ENCODE measurements around the gene CPEB4. TPM values are rescaled to one million over a fixed set of nuclear protein-coding genes. Genes with fewer than 3 reads are reported as not detected.

CPEB4 gene
- total RNA-seq (ENCODE audit: low replicate concordance) = 8.7 and 12.5 TPM in 2 replicates

DNA sequence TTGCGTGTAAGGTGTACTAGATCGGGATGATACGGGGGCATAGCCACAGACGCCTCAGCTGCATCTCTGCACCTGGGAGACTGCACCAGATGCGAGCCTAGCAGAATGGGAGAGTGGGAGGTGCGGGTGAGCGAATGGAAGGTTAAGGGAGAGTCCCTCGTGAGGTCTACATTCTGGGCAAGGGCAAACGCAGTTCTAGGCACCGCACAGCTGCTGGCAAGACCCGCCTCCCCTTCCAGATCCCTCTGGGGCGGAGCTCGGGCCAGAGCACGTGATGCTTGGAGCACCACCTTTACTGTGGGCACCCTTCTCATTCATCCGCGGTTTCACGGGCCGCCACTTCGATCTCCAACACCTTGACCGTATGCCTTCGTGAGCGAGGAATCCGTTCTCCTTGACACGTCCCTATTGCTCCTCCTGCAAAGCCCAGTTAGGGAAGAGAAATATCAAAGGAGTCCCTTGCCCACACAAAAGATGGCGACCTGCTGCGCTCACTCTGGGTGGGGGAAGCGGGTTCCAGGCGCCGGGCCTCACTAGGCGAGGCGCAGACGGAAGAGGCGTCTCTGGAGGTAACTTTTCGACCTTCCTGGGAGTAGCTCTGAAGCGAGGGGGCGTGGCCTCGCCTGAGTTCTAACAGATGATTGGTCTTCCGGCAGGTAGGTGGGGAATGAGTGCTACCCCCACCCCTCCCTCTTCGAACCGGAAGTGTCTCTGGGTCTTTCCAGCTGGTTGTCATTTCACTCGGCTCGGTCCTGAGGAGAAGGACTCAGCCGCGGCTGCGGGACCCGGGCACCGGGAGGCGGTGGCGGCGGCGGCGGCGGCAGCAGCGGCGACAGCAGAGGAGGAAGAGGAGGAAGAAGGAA lies at the start of gene CPEB4:
CPEB4 (plus strand) TSS at position 740 of the 863 bp plus-strand sequence. CDS start 1,385 bp downstream, outside the sequence.
- H3K4me1 Mint-ChIP-seq = peaks cover 30% of the 10 kb centered on the region
- peak within 1 kb of the TSS; percentile 91 for H3K4me2 ChIP-seq
- no peaks in the 10 kb centered on the region for H3K9me3 Mint-ChIP-seq
- H3K27me3 ChIP-seq = peaks cover 17% of the 10 kb centered on the region
- H3K9ac ChIP-seq = peak within 1 kb of the TSS; percentile 86
- H3K4me3 ChIP-seq = peak within 1 kb of the TSS; percentile 91
- H3K79me2 ChIP-seq (ENCODE audit: low read depth) = no peaks in the 10 kb centered on the region
- H3K27ac Mint-ChIP-seq = peak within 1 kb of the TSS; percentile 100
- H3K27ac ChIP-seq = peak within 1 kb of the TSS; percentile 77
- H3K27me3 Mint-ChIP-seq (ENCODE audit: insufficient read depth, low read depth) = peaks cover 20% of the 10 kb centered on the region
- no peaks in the 10 kb centered on the region for H3K9me3 ChIP-seq (ENCODE audit: low read depth)
- H3K36me3 Mint-ChIP-seq = no peaks in the 10 kb centered on the region
- peaks cover 8% of the 10 kb centered on the region for H3F3A ChIP-seq (ENCODE audit: low read depth)
- DNase-seq (ENCODE audit: low spot score) = peak; percentile 100
- H4K20me1 ChIP-seq (ENCODE audit: low read depth) = no peaks in the 10 kb centered on the region
- no peaks in the 10 kb centered on the region for H3K36me3 ChIP-seq
- H3K4me3 Mint-ChIP-seq = peak within 1 kb of the TSS; percentile 96
- H3K4me1 ChIP-seq = no peaks in the 10 kb centered on the region
- TF ChIP-seq EZH2phosphoT487 (IDR thresholded peaks at IDR 0.05) = no peak
- no peak for TF ChIP-seq EZH2 (IDR thresholded peaks at IDR 0.05)
- TF ChIP-seq, protein P1, sequence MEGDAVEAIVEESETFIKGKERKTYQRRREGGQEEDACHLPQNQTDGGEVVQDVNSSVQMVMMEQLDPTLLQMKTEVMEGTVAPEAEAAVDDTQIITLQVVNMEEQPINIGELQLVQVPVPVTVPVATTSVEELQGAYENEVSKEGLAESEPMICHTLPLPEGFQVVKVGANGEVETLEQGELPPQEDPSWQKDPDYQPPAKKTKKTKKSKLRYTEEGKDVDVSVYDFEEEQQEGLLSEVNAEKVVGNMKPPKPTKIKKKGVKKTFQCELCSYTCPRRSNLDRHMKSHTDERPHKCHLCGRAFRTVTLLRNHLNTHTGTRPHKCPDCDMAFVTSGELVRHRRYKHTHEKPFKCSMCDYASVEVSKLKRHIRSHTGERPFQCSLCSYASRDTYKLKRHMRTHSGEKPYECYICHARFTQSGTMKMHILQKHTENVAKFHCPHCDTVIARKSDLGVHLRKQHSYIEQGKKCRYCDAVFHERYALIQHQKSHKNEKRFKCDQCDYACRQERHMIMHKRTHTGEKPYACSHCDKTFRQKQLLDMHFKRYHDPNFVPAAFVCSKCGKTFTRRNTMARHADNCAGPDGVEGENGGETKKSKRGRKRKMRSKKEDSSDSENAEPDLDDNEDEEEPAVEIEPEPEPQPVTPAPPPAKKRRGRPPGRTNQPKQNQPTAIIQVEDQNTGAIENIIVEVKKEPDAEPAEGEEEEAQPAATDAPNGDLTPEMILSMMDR (IDR thresholded peaks at IDR 0.05) = no peak
- peak within 1 kb of the TSS; percentile 99 for H2AFZ ChIP-seq (replicated peaks)

DNA sequence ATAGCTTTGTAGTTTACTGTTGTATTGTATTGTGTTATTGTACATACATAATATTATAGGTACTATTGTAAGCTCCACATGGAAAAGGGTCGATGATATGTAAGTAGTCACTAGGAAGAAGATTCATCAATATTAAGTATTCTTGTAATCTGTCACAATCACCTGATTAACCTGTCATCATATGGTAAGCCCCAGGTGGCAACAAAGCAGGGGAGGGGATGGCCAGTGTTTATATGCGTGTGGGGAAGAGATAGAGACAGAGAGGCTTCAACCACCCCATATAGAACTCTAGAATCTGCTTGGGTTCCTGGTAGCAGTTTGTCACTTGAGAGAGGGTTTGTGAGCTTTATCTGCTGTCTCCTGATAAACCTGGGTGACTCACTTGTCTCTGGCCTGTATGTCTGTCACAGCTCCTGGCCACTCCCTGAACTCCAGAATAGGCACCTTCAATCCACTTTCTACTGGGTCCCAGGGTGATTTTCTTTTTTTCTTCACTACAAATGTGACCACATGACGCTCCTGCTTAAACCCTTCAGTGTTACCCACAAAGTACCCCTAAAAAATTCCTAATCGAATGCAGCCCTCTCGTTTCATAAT lies 48.9 kb upstream of the CPEB4 start:
- H3K4me3 Mint-ChIP-seq = no peak overlapping the region
- H3K27ac ChIP-seq = no peak overlapping the region

DNA sequence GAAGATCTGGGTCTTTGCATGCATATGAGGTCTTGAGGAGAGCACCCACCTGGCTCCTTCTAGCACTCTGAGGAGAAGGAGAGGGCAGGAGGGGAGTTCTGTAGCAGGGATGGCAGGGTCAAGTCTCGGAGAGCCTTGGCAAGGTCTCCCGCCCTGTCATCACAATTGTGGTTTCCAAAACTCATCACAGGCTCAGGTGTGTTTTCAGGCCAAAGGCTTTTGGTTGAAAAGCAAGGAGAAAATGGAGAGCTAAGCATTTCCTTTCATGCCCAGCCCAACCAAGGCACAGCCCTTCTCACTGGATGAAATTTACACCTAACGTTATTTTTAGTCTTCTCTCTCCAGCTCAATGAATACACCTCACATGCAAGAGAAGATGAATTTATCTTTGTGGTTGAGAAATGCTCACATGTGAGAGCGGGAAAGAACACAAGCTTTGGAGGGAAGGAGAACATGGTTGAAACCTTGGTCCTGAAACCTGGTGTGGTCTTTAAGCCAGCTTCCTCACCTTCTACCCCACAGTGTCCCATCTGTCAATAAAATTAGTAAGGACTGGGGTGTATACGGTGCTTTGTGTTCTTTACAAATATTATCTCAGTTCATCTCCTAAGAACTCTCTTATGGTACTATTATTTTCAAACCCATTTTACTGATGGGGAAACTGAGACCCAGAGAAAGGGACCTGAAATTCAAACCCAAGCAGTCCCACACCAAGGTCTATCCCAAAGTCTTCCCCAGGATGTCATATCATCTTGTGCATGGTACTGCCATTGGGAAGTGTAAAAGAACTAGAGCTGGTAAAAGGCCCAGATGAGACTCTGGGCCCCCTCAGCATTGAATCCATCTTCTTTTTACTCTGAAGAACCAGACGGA lies 47.8 kb upstream of the CPEB4 start:
- Mint-ChIP-seq H3K27ac (no peak overlapping the region), H3K9me3 (no peaks in the 10 kb centered on the region), H3K4me1 (no peaks in the 10 kb centered on the region), H3K27me3 (ENCODE audit: insufficient read depth, low read depth) (peaks cover 13% of the 10 kb centered on the region), H3K4me3 (no peak overlapping the region), H3K36me3 (no peaks in the 10 kb centered on the region)
- Histone ChIP-seq H3K27ac (no peak overlapping the region), H3K27me3 (no peaks in the 10 kb centered on the region), H3F3A (ENCODE audit: low read depth) (no peaks in the 10 kb centered on the region), H3K9me3 (ENCODE audit: low read depth) (no peaks in the 10 kb centered on the region), H3K9ac (no peak overlapping the region), H3K79me2 (ENCODE audit: low read depth) (no peaks in the 10 kb centered on the region), H2AFZ (replicated peaks) (no peak overlapping the region), H4K20me1 (ENCODE audit: low read depth) (no peaks in the 10 kb centered on the region), H3K4me3 (no peak overlapping the region), H3K4me1 (no peaks in the 10 kb centered on the region), H3K4me2 (no peak overlapping the region), H3K36me3 (no peaks in the 10 kb centered on the region)
- DNase-seq (ENCODE audit: low spot score) = no peak
- TF ChIP-seq EZH2phosphoT487 (IDR thresholded peaks at IDR 0.05) (no peak), EZH2 (IDR thresholded peaks at IDR 0.05) (no peak)
- TF ChIP-seq, protein P1 (IDR thresholded peaks at IDR 0.05) = no peak

More for the DNA sequence above, 48.9 kb upstream of the CPEB4 start:
- no peaks in the 10 kb centered on the region for H4K20me1 ChIP-seq (ENCODE audit: low read depth)
- no peak overlapping the region for H2AFZ ChIP-seq (replicated peaks)
- H3K9me3 ChIP-seq (ENCODE audit: low read depth) = no peaks in the 10 kb centered on the region
- no peak overlapping the region for H3K4me2 ChIP-seq
- no peaks in the 10 kb centered on the region for H3K36me3 ChIP-seq
- H3K9ac ChIP-seq = no peak overlapping the region
- Mint-ChIP-seq H3K27me3 (ENCODE audit: insufficient read depth, low read depth) (peaks cover 13% of the 10 kb centered on the region), H3K27ac (no peak overlapping the region), H3K4me1 (no peaks in the 10 kb centered on the region), H3K9me3 (no peaks in the 10 kb centered on the region), H3K36me3 (no peaks in the 10 kb centered on the region)
- H3K4me3 ChIP-seq = no peak overlapping the region
- no peaks in the 10 kb centered on the region for H3K79me2 ChIP-seq (ENCODE audit: low read depth)
- TF ChIP-seq, protein P1 (IDR thresholded peaks at IDR 0.05) = no peak
- TF ChIP-seq EZH2phosphoT487 (IDR thresholded peaks at IDR 0.05) (no peak), EZH2 (IDR thresholded peaks at IDR 0.05) (no peak)
- no peak for DNase-seq (ENCODE audit: low spot score)
- no peaks in the 10 kb centered on the region for H3K4me1 ChIP-seq
- H3F3A ChIP-seq (ENCODE audit: low read depth) = no peaks in the 10 kb centered on the region
- no peaks in the 10 kb centered on the region for H3K27me3 ChIP-seq
